HG02840 (cell line): ENCODE data around the gene ITGA5.

Source experiments
- ATAC-seq: cut with Tn5 transposase; IDR thresholded peaks from one replicate; pipeline ENCODE4 v1.9.1; 2021; ENCODE audit warnings: mild to moderate bottlenecking, moderate library complexity, moderate number of reproducible peaks; ENCODE audit not compliant: unreplicated experiment, low FRiP score

Gene ITGA5

DNA sequence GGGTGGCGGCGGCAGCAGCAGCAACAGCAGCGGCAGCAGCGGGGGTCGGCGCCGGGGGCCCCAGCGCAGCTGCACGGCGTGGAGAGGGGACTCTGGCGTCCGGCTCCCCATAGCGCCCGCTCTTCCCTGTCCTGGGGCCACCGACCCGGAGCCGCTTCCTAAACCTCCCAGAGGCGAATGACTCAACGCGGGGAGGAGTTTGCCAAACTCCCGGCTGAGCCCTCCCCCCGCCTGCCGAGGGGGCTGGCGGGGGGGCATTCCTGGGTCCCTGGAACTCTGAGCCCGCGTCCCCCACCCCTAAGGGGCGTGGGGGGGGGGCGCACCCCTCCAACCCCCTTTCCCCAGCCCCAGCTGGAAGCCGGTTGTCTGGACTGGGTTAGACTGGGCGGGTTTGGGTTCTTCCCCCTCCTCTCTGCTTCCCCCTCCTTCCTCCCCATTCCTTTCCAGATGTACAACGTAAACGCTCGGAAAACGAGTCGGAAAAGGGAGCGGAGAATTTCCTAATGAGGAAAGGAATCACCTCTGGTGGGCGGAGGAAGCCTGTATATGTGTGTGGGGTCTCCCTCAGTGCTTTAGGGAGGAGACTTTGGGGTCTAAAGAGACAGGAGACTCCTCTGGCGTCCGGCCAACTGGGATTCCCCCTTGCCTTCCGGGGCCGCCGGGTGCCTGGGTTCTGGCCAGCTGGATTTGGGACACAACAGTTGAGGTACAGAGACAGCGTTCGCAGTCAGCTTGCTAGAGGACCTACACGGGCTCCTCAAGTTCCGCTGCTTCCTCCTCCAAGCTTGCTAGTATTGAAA, at the start of gene ITGA5:
TSS of gene ITGA5 (minus strand) at position 179 of the 800 bp plus-strand sequence. CDS start at position 111, 68 bp downstream.
- no peak for ATAC-seq

DNA sequence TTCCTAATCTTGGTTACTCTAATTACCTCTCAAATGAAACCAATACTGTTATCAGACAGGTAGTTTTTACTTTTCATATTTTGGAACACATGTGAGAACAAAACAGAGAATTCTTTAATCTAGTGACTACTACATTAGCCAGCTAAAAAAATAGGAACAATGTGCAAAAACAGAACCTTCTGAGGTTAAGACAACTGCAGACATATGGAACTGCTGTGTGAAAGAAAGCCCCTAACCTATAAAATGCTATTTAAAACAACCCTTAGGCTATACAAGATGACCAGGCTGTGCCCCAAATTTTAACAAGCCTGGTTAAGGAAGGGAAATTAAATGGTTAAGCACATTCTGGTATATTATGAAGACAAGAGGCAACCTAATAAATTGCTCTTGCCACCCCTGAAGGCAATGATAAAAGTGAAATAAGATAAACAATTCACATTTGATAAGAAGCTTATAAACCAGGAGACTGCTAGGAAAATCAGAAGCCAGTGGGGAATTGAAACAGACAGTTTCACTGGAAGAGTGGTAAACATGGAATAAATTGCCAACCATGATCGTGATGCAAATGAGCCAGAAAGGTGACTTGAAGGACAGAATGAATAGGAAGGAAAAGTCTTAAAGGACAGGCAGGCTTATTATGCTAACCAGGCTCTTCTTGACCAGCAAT, 46.9 kb upstream of the ITGA5 start:
- no peak for ATAC-seq

DNA sequence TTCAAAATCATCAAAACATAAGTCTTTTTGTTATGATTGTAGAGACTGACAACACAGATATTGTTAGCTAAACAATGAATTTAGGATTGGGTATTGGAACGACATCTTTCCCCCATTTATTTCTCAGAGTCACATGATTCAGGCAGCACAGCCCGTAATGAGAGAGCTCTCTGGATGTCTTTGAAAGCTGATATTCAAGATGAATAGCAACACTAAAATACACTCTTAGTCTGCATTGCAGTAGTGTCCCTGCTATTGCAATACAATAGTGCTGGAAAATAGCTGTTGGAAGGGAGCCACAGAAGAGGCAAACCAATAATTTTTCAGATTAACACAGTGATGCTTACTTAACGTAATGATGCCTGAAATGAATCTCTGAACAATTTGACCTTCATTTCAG, 44.4 kb upstream of the ITGA5 start:
- no peak for ATAC-seq

DNA sequence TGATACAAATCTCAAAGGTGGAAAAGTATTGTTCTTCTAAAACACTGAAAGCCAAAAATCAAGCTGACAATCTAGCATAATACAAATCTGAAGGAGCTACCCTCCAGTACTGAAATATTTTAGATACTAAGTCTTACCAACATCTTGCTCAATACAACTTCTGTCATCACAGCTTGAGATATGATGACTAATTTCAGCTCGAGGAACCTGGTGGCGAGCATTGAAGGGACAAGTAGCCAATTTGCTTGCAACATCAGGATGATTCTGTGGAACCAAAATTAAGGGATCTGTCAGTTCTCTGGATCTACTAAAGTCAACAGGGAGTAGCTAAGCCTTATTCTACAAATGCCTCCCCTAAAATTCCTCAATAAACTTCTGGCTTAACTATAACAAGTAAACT, 44.0 kb upstream of the ITGA5 start:
- no peak for ATAC-seq

DNA sequence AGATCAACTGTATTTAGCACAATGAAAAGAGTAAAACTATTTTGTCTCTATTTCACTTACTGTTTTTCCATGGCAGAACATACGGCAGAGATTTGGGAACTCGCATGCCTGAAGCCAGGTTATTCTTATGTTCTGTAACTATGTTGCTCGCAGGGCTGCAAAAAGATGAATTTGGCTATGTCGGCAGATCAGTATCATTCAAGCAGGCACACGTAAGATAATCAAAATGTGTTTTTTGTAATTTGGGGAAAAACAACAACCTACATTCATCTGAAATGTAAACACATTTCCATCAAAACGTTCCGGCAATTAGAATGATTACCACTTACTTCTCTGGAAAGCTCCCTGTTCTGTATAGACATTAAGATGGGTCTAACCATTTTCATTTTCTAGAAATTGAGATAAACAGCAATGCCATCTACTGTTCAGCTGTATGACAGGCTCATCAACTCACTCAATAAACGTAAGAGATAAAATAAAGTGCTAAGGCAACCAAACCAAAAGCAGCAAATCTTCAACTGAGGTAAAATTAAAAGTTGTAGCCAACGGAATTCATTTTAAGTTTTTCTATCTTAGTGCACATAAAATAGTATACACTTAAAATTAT, 41.4 kb upstream of the ITGA5 start:
- ATAC-seq: no peak

DNA sequence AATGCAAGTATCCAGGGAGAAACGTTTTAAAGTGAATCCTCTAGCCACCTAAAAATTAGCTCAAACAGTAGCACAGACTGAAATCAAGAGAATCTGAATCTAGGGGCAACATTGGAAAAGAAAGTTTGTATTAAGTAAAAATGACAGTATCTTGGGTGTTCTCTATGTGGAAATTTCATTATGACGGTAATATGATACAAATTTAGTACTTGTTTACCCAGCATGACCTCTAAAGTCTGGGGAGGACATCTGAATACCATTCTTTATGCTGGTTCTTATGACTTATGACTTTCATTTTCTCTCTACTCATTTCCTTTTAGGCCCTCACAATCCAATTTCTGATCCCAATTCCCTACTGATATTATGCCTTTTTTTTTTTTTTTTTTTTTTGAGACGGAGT, 40.3 kb upstream of the ITGA5 start:
- no peak for ATAC-seq

DNA sequence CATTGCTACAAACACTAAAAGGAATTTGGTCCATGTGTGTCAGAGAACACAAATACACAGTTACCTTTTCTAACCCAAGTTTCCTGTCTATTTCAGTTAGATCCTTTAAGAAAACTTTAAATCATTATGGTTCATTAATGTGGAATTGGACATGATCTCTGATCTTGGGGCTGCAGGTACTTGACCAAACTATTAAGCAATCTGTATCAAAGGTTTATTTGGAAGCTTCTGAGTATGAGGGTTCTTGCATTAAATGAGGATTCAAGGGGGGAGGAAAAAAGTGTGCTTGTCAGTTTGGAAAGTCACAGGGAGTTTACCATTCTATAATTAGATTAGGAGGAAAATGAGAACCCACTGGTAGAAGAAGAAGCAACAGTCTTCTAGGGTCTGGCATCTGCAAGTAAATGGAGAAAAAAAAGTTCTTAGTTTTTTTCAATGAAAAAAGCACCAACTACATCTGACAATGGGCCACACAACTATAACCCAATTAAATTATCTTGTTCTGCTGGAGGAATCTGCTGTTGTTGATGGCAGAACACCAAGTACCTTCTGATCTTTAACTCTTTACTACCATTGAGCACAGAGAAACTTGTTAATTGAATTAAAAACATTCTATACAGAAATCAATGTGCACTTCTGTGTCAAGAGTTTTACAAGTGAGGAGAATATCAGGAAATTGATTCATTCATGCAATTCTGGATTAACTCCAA, 36.8 kb upstream of the ITGA5 start:
- ATAC-seq: no peak

DNA sequence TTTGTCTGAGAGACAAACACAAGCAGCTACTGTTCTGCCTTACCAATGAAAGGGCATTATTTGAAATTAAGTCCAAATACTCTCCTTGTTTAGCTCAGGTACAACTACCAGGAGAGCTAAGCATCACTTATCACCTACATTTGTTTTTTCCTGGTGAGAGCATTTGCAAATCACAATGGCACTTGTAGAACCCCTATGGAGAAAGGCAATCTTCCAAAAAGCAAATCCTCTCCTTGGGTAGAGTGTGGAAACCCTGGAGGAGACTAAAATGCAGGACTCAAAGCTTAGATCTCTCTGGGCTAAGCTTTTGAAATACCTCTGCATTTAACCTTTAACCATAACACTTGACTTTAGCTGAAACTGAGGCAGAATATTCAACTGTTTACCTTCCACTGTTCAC, 33.6 kb upstream of the ITGA5 start:
- ATAC-seq: no peak

DNA sequence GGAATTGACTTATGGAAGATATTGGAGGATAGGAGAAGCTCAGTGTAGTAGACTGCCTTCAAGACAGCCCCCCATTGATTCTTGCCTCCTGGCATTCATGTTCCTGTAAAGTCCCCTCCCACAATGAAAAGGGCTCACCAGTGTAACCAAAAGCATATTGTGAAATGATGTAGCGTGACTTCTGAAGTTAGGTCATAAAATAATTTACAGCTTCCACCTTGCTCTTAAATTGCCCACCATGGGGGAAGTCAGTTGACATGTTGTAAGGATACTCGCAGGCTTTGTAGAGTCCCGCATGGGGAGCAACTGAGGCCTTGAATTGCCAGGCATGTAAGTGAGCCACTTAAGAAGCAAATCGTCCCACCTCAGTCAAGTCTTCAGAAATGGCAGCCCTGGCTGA, 29.3 kb upstream of the ITGA5 start:
- ATAC-seq: no peak

DNA sequence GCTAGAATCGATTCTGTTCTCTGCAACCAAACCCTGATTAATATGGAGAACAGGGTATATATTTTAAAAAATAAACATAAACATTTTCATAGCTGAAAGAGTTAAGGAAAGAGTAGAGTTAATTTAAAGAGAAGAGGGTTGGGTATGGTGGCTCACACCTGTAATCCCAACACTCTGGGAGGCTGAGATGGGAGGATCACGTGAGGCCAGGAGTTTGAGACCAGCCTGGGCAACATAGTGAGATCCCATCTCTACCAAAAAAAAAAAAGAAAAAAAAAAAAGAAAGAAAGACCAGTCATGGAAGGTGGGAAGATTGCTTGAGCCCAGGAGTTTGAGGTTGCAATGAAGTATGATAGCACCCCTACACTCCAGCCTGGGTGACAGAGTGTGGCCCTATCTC, 28.9 kb upstream of the ITGA5 start:
- ATAC-seq: no peak

DNA sequence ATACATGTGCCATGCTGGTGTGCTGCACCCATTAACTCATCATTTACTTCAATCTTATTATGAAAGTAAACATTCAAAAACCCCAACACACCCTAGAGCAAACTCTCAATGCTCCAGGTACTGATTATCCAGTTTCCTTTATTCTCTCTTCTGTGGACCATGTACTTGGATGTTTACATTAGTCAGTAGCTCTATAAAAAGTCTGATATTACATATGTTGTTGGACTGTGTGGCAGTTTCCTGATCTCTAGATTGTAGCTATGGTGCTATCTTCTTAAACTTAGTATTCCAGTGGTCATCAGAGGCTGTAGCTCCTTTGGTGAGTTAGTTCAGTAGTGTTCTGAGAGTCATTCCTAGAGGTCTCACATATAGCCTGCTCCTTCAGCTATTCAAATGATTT, 25.1 kb upstream of the ITGA5 start:
- ATAC-seq: no peak

DNA sequence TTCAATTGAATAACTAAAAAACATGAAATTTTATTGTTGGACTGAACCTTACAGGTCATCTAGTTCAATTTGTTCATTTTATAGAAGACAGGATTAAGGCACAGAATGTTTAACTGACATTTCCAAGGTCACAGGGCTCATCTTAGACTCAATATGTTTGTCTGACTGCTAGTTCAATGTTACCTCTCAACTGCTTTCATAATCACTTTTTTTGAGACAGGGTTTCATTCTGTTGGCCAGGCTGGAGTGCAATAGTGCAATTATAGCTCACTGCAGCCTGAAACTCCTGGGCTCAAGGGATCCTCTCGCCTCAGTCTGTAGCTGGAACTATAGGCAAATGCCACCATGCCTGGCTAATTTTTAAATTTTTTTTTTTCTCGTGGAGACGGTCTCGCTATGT, 24.4 kb upstream of the ITGA5 start:
- no peak for ATAC-seq

DNA sequence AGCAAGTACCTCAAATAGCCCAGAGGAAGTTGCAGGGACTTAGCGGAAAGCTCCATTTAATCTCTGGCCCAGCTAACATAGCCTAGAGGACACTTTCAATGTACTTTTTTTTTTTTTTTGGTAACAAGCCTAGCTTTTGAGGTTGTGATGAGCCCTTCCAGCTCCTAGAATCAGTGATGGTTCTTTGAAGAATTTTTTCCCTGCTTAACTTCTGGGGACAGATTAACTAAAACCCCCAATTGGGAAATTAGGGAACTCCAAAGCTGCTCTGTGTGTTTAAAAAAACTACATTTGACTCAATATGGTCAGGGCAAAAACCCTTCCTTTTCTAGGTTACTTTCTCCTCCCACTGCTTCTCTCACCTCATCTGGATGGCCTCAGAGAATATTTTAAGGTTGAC, 23.9 kb upstream of the ITGA5 start:
- no peak for ATAC-seq

DNA sequence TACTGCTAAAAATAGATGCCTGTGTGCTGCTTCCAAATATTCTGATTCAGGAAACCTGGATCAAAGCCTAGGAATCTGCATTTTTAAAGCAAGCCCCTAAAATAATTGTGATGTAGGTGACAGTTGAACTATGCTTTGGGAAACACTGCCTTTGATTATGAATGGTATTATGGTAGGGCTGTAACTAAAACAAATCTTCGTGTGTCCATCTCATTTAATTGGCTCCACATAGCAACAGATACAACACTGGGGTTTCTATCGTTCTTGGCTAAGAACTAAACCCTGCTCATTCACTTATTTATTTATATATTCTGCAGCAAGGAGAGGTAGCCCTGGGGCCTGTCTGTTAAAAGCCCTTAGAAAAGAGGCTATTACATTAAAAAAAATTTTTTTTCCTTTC, 23.0 kb upstream of the ITGA5 start:
- ATAC-seq: no peak

DNA sequence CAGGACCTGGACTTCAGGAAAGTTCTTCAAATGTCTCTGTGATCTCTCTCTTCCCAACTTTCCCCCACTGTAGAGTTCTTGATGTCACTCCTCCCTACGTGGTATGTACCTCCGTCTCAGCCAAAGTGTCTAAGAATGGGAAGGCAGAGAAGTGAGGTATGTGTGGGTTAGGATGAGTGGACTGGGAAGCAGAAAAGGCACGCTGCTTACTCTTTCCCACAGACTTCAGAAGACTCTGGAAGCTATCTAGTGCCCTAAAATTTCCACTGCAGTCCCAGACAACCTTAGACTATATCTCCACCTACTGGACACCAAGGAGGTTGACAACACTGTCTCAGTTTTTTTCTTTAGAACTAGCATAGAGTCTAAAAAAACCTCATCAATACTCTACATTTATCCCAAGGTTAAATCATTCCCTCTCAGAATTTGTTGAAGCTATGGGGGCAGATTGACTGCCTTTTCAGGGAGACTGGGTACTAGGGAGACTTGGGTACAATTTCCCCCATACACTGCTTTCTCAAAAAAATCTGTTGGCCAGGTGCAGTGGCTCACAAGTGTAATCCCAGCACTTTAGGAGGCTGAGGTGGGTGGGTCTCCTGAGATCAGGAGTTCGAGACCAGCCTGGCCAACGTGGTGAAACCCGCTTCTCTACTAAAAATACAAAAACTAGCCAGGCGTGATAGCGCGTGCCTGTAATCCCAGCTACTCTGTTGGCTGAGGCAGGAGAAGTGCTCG, 20.6 kb upstream of the ITGA5 start:
- ATAC-seq: no peak

DNA sequence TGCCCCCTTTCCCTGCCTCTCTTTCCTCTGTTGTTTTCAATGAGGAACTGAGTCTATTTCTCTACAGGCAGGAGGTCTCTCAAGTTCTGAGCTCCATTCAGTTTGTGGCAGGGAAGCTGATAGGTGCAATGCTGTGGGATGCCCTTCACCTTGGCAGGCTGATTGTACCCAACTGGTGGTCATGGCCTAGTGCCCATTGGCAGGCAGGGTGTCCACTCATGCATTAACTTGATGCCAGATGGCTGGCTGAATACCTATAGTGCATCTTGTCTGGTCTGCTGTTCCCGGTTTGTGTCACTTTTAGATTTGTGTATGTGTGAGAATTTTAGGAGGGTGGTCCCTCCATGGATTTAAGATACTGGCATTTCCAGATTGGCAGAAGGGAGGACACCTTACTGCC, 20.0 kb upstream of the ITGA5 start:
- ATAC-seq: no peak

DNA sequence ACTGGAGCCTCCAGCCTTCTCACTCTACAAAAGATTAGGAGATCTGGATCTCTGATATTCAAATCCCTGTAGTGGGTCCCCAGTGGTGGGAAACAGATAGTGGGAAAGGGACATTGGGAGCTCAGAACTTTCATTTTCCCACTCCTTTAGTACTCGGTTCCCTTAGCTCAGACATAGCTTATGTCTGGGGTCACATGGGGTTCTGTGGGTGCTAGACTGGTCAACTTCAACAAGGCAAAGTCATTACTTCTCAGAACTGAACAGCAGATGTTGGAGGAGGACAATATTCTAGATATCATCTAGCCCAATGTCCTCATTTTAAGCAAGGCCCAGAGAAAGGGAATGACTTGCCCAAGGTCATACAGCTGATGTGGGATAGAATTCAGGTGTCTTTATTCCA, 19.5 kb upstream of the ITGA5 start:
- no peak for ATAC-seq

DNA sequence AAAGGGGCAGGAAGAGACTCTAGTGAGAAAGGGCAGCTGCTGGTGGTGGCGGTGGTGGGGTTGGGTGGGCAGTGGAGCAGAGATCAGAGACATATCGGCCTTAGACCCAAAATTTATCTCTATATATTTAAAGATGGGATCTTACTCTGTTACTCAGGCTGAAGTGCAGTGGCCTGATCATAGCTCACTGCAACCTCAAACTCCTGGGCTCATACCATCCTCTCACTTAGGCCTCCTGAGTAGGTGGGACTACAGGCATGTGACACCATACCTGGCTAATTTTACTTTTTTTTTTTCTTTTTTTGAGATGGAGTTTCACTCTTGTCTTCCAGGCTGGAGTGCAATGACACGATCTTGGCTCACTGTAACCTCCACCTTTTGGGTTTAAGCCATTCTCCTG, 18.6 kb upstream of the ITGA5 start:
- ATAC-seq: no peak

DNA sequence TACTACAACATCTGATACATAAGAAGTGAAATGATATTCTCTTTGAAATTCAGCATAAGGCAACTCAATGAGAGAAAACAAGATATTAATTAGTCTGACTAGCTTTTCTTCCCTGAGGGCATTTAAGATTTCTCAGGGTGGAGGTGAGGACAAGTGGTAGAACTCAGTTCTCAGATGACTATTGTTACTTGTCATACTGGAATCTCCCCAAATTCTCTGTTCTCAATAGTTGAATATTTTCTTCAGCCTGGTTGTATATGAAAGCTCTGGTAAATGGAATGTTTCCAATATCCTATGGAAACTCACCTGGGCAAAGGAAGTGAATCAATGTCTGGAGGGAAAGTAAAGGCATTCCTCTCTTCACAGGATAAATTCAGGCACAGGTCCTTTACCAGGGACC, 18.2 kb upstream of the ITGA5 start:
- no peak for ATAC-seq

DNA sequence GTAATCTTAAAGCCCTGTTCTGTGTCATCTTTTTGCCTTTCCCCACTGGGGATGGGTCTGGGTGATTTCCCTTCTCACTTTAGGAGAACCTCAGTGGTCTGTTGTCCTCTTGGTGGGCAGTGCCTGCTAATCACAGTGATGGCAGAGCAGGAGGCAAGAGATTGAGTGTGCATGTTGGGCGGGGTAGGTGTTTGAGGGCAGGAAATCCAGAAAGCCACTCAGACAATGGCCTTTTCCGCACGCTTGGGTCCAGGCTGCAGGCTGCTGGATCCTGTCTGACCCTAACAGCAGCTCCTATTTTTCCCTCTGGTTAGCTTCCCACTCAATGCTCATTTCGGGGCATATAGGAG, 13.7 kb upstream of the ITGA5 start:
- no peak for ATAC-seq
